IMR-90 (cell line): Measurements from ENCODE around the gene TCOF1. TPM values are rescaled to one million over a fixed set of nuclear protein-coding genes. Genes with fewer than 3 reads are reported as not detected.

Experiments
- ATAC-seq: fragments of 200-7000 bp; cut with Tn5 transposase; 2 replicates; pipeline ENCODE4 v1.9.1; 2020; ENCODE audit warnings: low read depth, mild to moderate bottlenecking, moderate library complexity
- BruUV-seq: library from RNA; stranded (reverse); fragments of 400-500 nt; replicated peaks from 2 replicates; lab custom pipeline; 2021; lab: Mats Ljungman, UMichigan
- CTCF ChIA-PET: fragments of 300-600 bp; formaldehyde crosslinking; extraction: SDS; loops from one replicate; lab custom pipeline; 2021; ENCODE audit warnings: antibody characterized with exemption; lab: Yijun Ruan, JAX
- POLR2A ChIA-PET: fragments of 300-600 bp; sonication (Branson Sonifier 250); formaldehyde crosslinking; loops from one replicate; lab custom pipeline; 2022; ENCODE audit warnings: antibody characterized with exemption; ENCODE audit not compliant: unreplicated experiment; lab: Charles Lee
- DNase-seq: peaks from one replicate; pipeline ENCODE4 v3.0.0; 2013
- H2AFZ ChIP-seq: replicated peaks from 2 replicates; pipeline ENCODE3; 2013; ENCODE audit warnings: low read length, mild to moderate bottlenecking; ENCODE audit not compliant: poor library complexity
- H2AK5ac ChIP-seq: 2 replicates; pipeline ENCODE4 v1.6.1; 2013; ENCODE audit warnings: low read depth, low read length, inconsistent platforms
- H2AK9ac ChIP-seq: replicated peaks from 2 replicates; pipeline ENCODE3; 2013; ENCODE audit warnings: mild to moderate bottlenecking, low read depth, low read length, moderate library complexity; ENCODE audit not compliant: poor library complexity
- H2BK120ac ChIP-seq: 2 replicates; pipeline ENCODE4 v1.6.1; 2013; ENCODE audit warnings: low read depth, low read length, inconsistent platforms
- H2BK15ac ChIP-seq: 3 replicates; pipeline ENCODE4 v1.6.1; 2013; ENCODE audit warnings: low read depth, low read length, inconsistent platforms
- H2BK20ac ChIP-seq: 2 replicates; pipeline ENCODE4 v1.6.1; 2013; ENCODE audit warnings: low read depth, mild to moderate bottlenecking, inconsistent platforms, low read length, moderate library complexity
- H2BK5ac ChIP-seq: 2 replicates; pipeline ENCODE4 v1.6.1; 2013; ENCODE audit warnings: mild to moderate bottlenecking, low read depth, low read length, inconsistent platforms; ENCODE audit not compliant: poor library complexity, severe bottlenecking
- H3K14ac ChIP-seq: replicated peaks from 2 replicates; pipeline ENCODE4 v1.6.1; 2013; ENCODE audit warnings: low read depth, low read length, inconsistent platforms
- H3K18ac ChIP-seq: 2 replicates; pipeline ENCODE4 v1.6.1; 2013; ENCODE audit warnings: low read depth, low read length, control low read depth
- H3K23ac ChIP-seq: 2 replicates; pipeline ENCODE4 v1.6.1; 2013; ENCODE audit warnings: low read depth, low read length, inconsistent platforms
- H3K27ac ChIP-seq: 2 replicates; pipeline ENCODE4 v1.5.1; 2013; ENCODE audit warnings: mild to moderate bottlenecking, control low read depth, low read length; ENCODE audit not compliant: insufficient read depth
- H3K27me3 ChIP-seq: 2 replicates; pipeline ENCODE4 v1.6.1; 2013; ENCODE audit warnings: low read length; ENCODE audit not compliant: control insufficient read depth, insufficient read depth
- H3K36me3 ChIP-seq: 2 replicates; pipeline ENCODE4 v1.6.1; 2013; ENCODE audit warnings: low read length, mixed read lengths; ENCODE audit not compliant: control insufficient read depth, insufficient read depth
- H3K4ac ChIP-seq: 2 replicates; pipeline ENCODE4 v1.6.1; 2013; ENCODE audit warnings: low read depth, low read length, inconsistent platforms
- H3K4me1 ChIP-seq: 2 replicates; pipeline ENCODE4 v1.6.1; 2013; ENCODE audit warnings: low read length, mixed read lengths; ENCODE audit not compliant: control insufficient read depth, insufficient read depth
- H3K4me2 ChIP-seq: 2 replicates; pipeline ENCODE4 v1.6.1; 2013; ENCODE audit warnings: low read depth, mild to moderate bottlenecking, control low read depth, low read length, moderate library complexity
- H3K4me3 ChIP-seq: 2 replicates; pipeline ENCODE4 v1.5.1; 2013; ENCODE audit warnings: low read depth, mild to moderate bottlenecking, control low read depth, low read length, moderate library complexity; ENCODE audit not compliant: insufficient read depth
- H3K56ac ChIP-seq: 2 replicates; pipeline ENCODE4 v1.6.1; 2013; ENCODE audit warnings: low read length, inconsistent platforms; ENCODE audit not compliant: insufficient read depth; ENCODE audit errors: extremely low read depth
- H3K79me1 ChIP-seq, 2 experiments: 2 replicates each; pipeline ENCODE4 v1.6.1; 2013; ENCODE audit warnings: low read length in 2 of 2, inconsistent platforms in 1 of 2, low read depth in 1 of 2
- H3K9ac ChIP-seq: 2 replicates; pipeline ENCODE4 v1.6.1; 2013; ENCODE audit warnings: low read depth, low read length, control low read depth
- H3K9me1 ChIP-seq: 2 replicates; pipeline ENCODE4 v1.6.1; 2013; ENCODE audit warnings: low read length, inconsistent platforms; ENCODE audit not compliant: insufficient read depth
- H3K9me3 ChIP-seq: 2 replicates; pipeline ENCODE4 v1.6.1; 2013; ENCODE audit warnings: low read length; ENCODE audit not compliant: control insufficient read depth, insufficient read depth
- H4K20me1 ChIP-seq: 2 replicates; pipeline ENCODE4 v1.6.1; 2013; ENCODE audit warnings: low read length, inconsistent platforms; ENCODE audit not compliant: insufficient read depth
- H4K5ac ChIP-seq: 2 replicates; pipeline ENCODE4 v1.6.1; 2013; ENCODE audit warnings: mild to moderate bottlenecking, low read depth, low read length, control low read depth
- H4K8ac ChIP-seq, 2 experiments: 2 replicates each; pipeline ENCODE4 v1.6.1; 2013; ENCODE audit warnings: low read depth in 2 of 2, low read length in 2 of 2, control low read depth in 1 of 2, inconsistent platforms in 1 of 2
- H4K91ac ChIP-seq: 2 replicates; pipeline ENCODE4 v1.6.1; 2013; ENCODE audit warnings: low read depth, low read length, inconsistent platforms; ENCODE audit not compliant: insufficient read depth
- CEBPB ChIP-seq: IDR thresholded peaks from 2 replicates; pipeline ENCODE4 v1.6.1; 2012; ENCODE audit warnings: low read depth, low read length, improper control_type of control experiment
- CHD1 ChIP-seq: IDR thresholded peaks from 2 replicates; pipeline ENCODE4 v1.6.1; 2012; ENCODE audit warnings: low read depth, low read length, improper control_type of control experiment
- CTCF ChIP-seq: conservative IDR thresholded peaks from 2 replicates; pipeline ENCODE4 v1.5.1; 2012; ENCODE audit warnings: mild to moderate bottlenecking, low read depth, low read length, improper control_type of control experiment
- FOS ChIP-seq: fragments of 150-350 bp; IDR thresholded peaks from 2 replicates; pipeline ENCODE4 v1.6.1; 2016; ENCODE audit warnings: low read depth, low read length
- MAFK ChIP-seq: IDR thresholded peaks from 2 replicates; pipeline ENCODE4 v1.6.1; 2012; ENCODE audit warnings: low read depth, low read length, improper control_type of control experiment
- MAZ ChIP-seq: IDR thresholded peaks from 2 replicates; pipeline ENCODE4 v1.6.1; 2012; ENCODE audit warnings: low read depth, mild to moderate bottlenecking, low read length, improper control_type of control experiment, moderate library complexity, borderline replicate concordance
- NFE2L2 ChIP-seq: fragments of 150-350 bp; IDR thresholded peaks from 2 replicates; pipeline ENCODE4 v1.6.1; 2016; ENCODE audit warnings: low read depth, mild to moderate bottlenecking, low read length
- RAD21 ChIP-seq: IDR thresholded peaks from 2 replicates; pipeline ENCODE4 v1.6.1; 2012; ENCODE audit warnings: low read length, improper control_type of control experiment
- RCOR1 ChIP-seq: IDR thresholded peaks from 2 replicates; pipeline ENCODE4 v1.6.1; 2012; ENCODE audit warnings: mild to moderate bottlenecking, low read length, improper control_type of control experiment; ENCODE audit not compliant: insufficient replicate concordance
- RFX5 ChIP-seq: IDR thresholded peaks from 2 replicates; pipeline ENCODE4 v1.8.0; 2012; ENCODE audit warnings: low read depth, mild to moderate bottlenecking, low read length, moderate library complexity
- SMC3 ChIP-seq: fragments of 150-350 bp; IDR thresholded peaks from 2 replicates; pipeline ENCODE4 v1.6.1; 2016; ENCODE audit warnings: low read depth, mild to moderate bottlenecking, antibody characterized with exemption, low read length, moderate library complexity
- USF2 ChIP-seq: fragments of 150-350 bp; IDR thresholded peaks from 2 replicates; pipeline ENCODE4 v1.6.1; 2017; ENCODE audit warnings: mild to moderate bottlenecking, antibody characterized with exemption, low read length, low read depth
- WGBS, 2 experiments: methylation state at CpG; one replicate each; pipeline versions ENCODE4 v1.1.5 to v1.1.7; 2013; ENCODE audit warnings: missing lambda C conversion rate in 2 of 2; ENCODE audit not compliant: insufficient read length in 1 of 2; ENCODE audit errors: extremely low coverage in 2 of 2; 5-methylcytosine and 5-hydroxymethylcytosine counted together
- dilution Hi-C: fragments of 300-500 bp; cut with HindIII; formaldehyde crosslinking; loops from one replicate; pipeline ENCODE4 v1.14.3; 2018; ENCODE audit warnings: low sequenced_read_pairs; ENCODE audit not compliant: unreplicated experiment
- in situ Hi-C: fragments of 300-500 bp; cut with MboI; formaldehyde crosslinking; loops from 3 replicates; pipeline ENCODE4 v1.14.3; 2019; ENCODE audit warnings: low sequenced_read_pairs, inconsistent platforms, mixed read lengths
- intact Hi-C: fragments of 100-400 bp; cut with micrococcal nuclease; formaldehyde crosslinking; loops from 2 replicates; pipeline ENCODE4 v1.10.0; 2022
- polyA plus RNA-seq, 3 experiments: library from polyadenylated mRNA; depleted of rRNA; stranded (reverse); fragments of >200 nt; gene quantifications; 2 replicates each; pipeline ENCODE4 v1.2.3, GENCODE V29; 2012; ENCODE audit warnings: low replicate concordance in 1 of 3
- total RNA-seq: library from RNA; depleted of rRNA; stranded (reverse); fragments of >200 nt; gene quantifications from 2 replicates; pipeline ENCODE4 v1.2.3, GENCODE V29; 2012
- TF ChIP-seq, protein P1 (sequence below): fragments of 150-350 bp; IDR thresholded peaks from 2 replicates; pipeline ENCODE4 v1.6.1; 2016; ENCODE audit warnings: low read depth, mild to moderate bottlenecking, low read length, moderate library complexity, borderline replicate concordance

Gene TCOF1
- total and polyA plus RNA-seq, 2 of the 4 experiments (the other 2 are of a cell fraction) = 18.2 to 19.7 TPM

- no peaks in the 10 kb centered on the region for H3K9me1 ChIP-seq
- dilution Hi-C loops (no loop called here), intact Hi-C loops (loop anchor here (1.0 to 10.0 kb wide), 7 partner anchors 48 to 346 kb away; partner anchors contain the start of genes ARSI, HMGXB3 and TIGD6), in situ Hi-C loops (no loop called here)
- no peak overlapping the region for H3K4me3 ChIP-seq
- no peak overlapping the region for H3K4me2 ChIP-seq
- no peak overlapping the region for H3K27ac ChIP-seq
- H3K79me1 ChIP-seq = no peaks in the 10 kb centered on the region
- ATAC-seq (peak; percentile 98), DNase-seq (peak; percentile 71)
- peak overlapping the region; percentile 16; the same call in 1 of the 2 replicates for H2BK120ac ChIP-seq
- no peaks in the 10 kb centered on the region for H3K27me3 ChIP-seq
- WGBS, 2 experiments = 40% methylated on average over 1 of the region's 7 CpGs; no CpG with 5 or more reads in 1 of the 2 experiments
- H3K14ac ChIP-seq = no peak overlapping the region
- H2AFZ ChIP-seq = peak overlapping the region; percentile 51
- H3K23ac ChIP-seq = no peak overlapping the region
- H2AK5ac ChIP-seq = peak overlapping the region; percentile 54
- no peak overlapping the region for H3K9ac ChIP-seq
- peak overlapping the region in 1 of 2 experiments; percentile 67; a peak in 2 of 4 replicates for H4K8ac ChIP-seq
- no peak overlapping the region for H3K18ac ChIP-seq
- no peaks in the 10 kb centered on the region for H4K20me1 ChIP-seq
- no peak overlapping the region for H2BK5ac ChIP-seq
- H3K4me1 ChIP-seq = no peaks in the 10 kb centered on the region
- no peak overlapping the region for H3K4ac ChIP-seq
- no TSS peak for BruUV-seq
- H2BK20ac ChIP-seq = no peak overlapping the region
- no peak overlapping the region for H4K5ac ChIP-seq
- no peaks in the 10 kb centered on the region for H3K36me3 ChIP-seq
- CTCF ChIA-PET = interaction anchor here (0.7 to 3.5 kb wide), 9 partner anchors 31 to 196 kb away, joined by 3 to 24 read pairs (median 3); no protein-coding TSS in a partner anchor
- peak overlapping the region; percentile 14 for H4K91ac ChIP-seq
- POLR2A ChIA-PET = no interaction called here
- no peaks in the 10 kb centered on the region for H3K9me3 ChIP-seq
- H2BK15ac ChIP-seq = peak overlapping the region; percentile 31; the same call in 1 of the 3 replicates
- H2AK9ac ChIP-seq = peak overlapping the region; percentile 69
- H3K56ac ChIP-seq = no peak overlapping the region
- TF ChIP-seq CHD1 = no peak
- no peak for TF ChIP-seq NFE2L2
- TF ChIP-seq CTCF = peak; percentile 83
- 0 out of 2 replicates have a peak, but pooled peaks have one; percentile 24 for TF ChIP-seq MAZ
- TF ChIP-seq USF2 = peak; percentile 83
- no peak for TF ChIP-seq RFX5
- no peak for TF ChIP-seq MAFK
- peak; percentile 87 for TF ChIP-seq RAD21
- TF ChIP-seq SMC3 = peak; percentile 90
- TF ChIP-seq RCOR1 = no peak
- TF ChIP-seq, protein P1, sequence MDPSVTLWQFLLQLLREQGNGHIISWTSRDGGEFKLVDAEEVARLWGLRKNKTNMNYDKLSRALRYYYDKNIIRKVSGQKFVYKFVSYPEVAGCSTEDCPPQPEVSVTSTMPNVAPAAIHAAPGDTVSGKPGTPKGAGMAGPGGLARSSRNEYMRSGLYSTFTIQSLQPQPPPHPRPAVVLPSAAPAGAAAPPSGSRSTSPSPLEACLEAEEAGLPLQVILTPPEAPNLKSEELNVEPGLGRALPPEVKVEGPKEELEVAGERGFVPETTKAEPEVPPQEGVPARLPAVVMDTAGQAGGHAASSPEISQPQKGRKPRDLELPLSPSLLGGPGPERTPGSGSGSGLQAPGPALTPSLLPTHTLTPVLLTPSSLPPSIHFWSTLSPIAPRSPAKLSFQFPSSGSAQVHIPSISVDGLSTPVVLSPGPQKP = no peak
- TF ChIP-seq CEBPB = peak; percentile 46; the same call in 1 of the 2 replicates
- TF ChIP-seq FOS = no peak
Observed at GRCh38 chr5:150350524-150351344, 6.8 kb upstream of the TCOF1 start.
